IPS-11a (cell line): ENCODE measurements around the gene TP53I13.

Experiments used
- H3K4me3 ChIP-seq: one replicate; pipeline ENCODE4 v1.5.1; 2013; ENCODE audit warnings: low read depth, low read length, control low read depth

TP53I13 gene

GRCh38 chr17:29579866-29580771, 11.6 kb downstream of the TP53I13 start:
- H3K4me3 ChIP-seq: no peak overlapping the region

DNA sequence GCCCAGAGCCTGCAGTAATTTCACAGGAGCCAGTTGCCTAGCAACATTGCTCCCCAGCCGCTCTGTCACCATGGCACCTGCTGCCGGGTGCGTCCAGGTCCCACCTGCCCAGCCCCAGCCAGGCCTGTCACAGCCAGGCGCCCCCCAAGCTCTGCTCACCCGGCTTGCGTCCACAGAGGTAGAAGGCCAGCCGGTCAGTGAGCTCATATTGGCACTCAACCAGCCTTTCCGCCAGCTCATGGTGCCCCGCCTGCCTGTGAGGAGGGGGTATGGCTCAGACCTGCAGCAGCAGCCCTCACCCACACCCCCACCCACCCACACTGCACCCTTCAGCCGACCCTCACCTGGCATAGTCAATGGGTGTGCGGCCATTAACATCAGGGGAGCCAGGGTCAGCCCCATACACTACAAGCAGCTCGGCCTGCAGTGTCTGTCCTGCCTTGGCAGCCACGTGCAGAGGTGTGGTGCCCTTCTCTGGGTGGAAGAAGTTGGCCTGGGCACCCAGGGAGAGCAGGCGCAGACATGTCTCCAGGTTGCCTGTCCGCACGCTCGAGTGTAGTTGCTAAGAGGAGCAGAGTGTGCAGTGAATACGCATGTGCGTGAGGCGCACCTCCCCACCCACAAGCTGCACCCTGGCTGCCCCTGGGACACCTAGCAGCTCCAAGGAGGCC, 13.2 kb downstream of the TP53I13 start:
- no peak overlapping the region for H3K4me3 ChIP-seq

DNA sequence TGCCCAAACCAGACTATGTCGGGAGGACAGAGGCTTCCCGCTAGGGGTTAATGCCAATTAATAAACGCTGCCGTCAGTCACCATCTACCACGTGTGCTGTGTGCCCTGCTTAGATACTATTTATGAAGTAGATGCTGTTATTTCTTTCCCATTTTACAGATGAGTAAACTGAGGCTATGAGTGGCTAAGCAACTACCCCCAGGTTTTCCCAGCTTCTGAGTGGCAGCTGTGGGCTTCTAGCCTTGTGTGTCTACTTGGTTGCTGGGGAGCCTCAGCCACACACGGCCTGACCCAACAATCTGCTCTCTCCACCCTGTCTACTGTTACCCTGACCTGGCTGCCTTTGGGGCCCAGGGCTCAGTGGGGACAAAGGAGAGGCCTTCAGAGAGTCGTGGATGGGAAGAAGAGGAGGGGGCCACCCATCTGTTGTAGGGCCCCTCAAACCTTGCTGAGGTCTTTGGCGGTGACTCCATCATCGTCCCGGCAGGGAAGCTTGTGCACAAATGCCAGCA, 13.8 kb downstream of the TP53I13 start:
- H3K4me3 ChIP-seq: no peak overlapping the region

GRCh38 chr17:29582772-29583171, 14.3 kb downstream of the TP53I13 start:
- H3K4me3 ChIP-seq: no peak overlapping the region

GRCh38 chr17:29583324-29584248, 15.1 kb downstream of the TP53I13 start:
- H3K4me3 ChIP-seq: no peak overlapping the region

GRCh38 chr17:29584452-29585079, 16.1 kb downstream of the TP53I13 start:
- no peak overlapping the region for H3K4me3 ChIP-seq

DNA sequence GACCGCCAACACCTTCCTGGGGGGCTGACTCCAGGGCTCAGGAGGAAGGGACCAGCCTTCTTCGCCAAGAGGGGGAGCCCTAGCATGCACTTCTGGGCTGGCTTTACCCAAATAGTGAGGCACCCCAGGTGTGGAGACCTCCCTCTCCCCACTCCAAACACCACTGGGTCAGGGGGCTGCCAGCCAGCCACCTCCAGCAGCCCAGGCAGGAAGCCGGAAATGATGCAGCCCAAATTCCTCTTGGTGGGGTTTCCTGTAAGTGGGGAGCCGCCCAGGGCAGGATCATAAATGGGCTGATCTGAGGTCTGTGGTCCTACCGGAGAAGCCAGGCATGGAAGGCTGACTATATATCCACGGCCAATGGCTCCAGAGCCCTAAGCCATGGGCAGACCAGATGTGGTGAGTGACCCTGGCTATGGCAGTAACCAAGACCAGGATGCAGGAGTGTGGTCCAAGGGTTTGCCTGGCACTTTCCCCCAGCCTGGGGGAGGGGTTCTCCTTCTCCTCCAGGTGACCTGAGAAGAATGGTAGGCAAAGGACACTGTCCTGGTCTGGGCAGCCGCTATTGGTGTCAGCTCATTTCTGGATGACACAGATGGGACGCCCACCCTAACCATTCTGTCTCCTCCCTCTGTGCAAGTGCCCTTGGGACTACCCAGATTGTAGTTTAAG, 16.7 kb downstream of the TP53I13 start:
- H3K4me3 ChIP-seq: no peak overlapping the region

- H3K4me3 ChIP-seq: no peak overlapping the region
Measured at GRCh38 chr17:29586676-29587469, 18.4 kb downstream of the TP53I13 start.

- H3K4me3 ChIP-seq: no peak overlapping the region
Measured at GRCh38 chr17:29587591-29587990, 19.1 kb downstream of the TP53I13 start.

DNA sequence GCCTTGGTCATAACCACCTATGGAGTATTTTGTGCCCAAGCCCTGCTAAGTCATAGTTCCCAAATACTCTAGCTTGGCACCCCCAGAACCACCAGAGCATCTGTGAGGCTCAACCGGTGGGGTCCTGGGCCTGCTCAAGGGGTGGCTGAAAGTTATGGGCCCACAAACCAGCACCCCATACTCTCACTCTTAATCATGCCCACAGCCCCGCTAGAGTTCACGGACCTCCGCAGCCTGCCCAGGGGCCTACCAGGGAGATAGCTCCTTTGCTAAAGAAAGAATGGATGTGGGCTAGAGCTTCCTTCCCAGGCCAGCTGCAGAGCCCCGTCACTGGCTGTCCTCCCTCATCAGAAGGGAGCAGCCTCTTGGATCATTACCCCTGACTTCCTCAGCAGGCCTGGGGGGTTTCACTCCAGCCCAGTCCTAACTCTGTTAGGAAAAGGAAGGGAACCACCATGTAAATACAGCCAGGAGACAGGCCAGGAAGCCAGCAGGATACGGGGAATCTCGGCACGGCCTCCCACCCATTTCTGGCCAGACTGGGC, 19.6 kb downstream of the TP53I13 start:
- H3K4me3 ChIP-seq: peak overlapping the region; percentile 65

DNA sequence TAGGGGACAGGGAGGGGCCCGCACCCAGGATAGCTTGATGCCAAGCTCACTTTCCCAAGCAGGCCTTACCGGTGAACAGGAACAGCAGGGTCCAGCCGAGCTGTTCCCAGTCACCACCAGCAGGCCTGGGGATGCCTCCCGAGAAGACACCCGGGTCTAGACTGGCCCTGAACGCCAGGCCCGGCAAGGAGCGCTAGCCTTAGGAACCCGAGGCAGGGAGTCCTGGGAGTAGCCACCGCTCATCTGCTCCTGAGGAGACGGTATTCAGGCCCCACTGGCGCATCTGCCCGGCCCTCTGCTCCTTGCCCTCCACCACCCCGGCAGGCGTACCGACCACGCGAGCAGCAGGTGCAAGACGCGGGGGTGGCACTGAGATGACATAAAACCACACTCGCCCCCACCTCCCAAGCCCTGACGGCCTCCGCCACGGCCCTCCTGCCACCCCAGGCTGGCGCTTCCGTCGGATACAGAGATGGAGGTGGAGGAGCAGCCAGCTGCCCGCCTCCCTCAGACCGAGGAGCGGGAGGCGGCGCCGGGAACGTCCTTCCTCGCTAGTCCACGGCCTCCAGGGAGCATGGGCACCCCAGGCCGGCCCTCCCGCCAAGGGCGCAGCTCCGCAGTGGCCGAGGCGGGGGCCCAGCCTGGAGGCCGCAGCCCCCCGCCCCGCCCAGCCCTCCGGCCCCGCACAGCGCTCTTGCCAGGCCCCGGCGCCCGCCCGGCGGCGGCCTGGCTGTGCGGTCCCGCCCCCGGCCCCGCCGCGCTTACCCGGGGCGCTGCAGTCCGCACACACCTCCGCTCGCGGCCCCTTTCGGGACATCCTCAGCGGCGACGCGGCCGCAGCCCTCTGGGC, 20.3 kb downstream of the TP53I13 start:
- H3K4me3 ChIP-seq: peak overlapping the region; percentile 65

DNA sequence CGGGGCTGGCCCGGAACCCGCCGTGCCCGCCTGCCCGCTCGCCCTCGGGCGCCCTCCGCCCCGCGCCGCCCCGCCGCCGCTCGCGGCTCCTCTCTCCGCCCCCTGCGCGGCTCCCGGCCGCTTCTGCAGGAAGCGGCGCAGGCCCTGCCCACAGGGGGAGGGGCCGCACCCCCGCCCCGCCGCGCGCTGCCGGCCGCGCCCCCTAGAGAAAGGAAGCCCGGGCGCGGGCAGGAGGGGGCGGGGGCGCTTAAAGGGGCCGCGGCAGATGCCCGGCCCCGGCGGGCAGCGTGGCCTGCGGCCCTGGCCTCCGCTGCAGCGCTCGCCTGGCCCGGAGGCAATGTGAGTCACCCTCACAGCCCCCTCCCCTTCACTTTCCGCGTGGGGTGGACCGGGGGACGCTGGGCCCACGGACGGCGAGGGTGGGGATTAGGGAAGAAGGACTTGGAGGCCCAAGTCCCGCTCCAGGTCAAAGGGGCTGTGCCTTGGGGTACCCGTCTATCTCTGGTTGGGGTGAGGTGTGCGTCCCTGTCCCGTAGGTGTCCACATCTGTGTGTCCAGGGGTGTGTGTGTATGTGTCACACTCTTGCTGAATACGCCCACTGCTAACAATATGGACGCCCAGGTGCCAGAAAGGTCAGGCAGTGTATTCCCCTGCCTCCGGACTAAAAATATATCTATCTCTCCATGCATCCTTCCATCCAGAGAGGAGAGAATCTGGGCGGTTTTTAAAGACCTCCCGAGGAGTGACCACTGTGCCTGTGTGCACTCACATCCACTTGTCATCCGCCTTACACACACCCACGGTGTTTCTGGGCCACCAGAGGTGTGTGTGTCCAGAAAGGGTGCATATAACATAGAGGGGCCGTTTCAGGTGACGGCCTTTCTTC, 21.3 kb downstream of the TP53I13 start, which contains the start of gene GIT1:
Gene GIT1 (minus strand): TSS at position 125 of the 887 bp plus-strand sequence. CDS start 270 bp downstream, outside the sequence.
- peak within 1 kb of the TSS; percentile 65 for H3K4me3 ChIP-seq

GRCh38 chr17:29590411-29591145, 22.1 kb downstream of the TP53I13 start:
- peak overlapping the region; percentile 67 for H3K4me3 ChIP-seq

- H3K4me3 ChIP-seq: peak overlapping the region; percentile 67
Measured at GRCh38 chr17:29591146-29591736, 22.7 kb downstream of the TP53I13 start.

GRCh38 chr17:29591737-29592608, 23.5 kb downstream of the TP53I13 start:
- peak overlapping the region; percentile 67 for H3K4me3 ChIP-seq
